ENCODE results near the gene PAXIP1. TPM values are rescaled to one million over a fixed set of nuclear protein-coding genes. Genes with fewer than 3 reads are reported as not detected.

The PAXIP1 gene
- total RNA-seq, 1 donor from 2014 or later = 5.0 TPM

Other genes starting within 250 kb of the PAXIP1 start
- not detected in 2 replicates for gene HTR5A, start 67.2 kb upstream of the PAXIP1 start, total RNA-seq